SH-SY5Y (cell line): ENCODE measurements around the gene GKN1.

Experiments used
- GATA2 ChIP-seq: IDR thresholded peaks from 2 replicates; pipeline ENCODE4 v1.6.1; 2011; ENCODE audit warnings: mild to moderate bottlenecking, low read depth, low read length
- GATA3 ChIP-seq: IDR thresholded peaks from 2 replicates; pipeline ENCODE4 v1.6.1; 2011; ENCODE audit warnings: low read depth, mild to moderate bottlenecking, low read length, moderate library complexity

- TF ChIP-seq GATA2 (no peak), GATA3 (no peak)
Measured at GRCh38 chr2:69026026-69026425, 51.6 kb downstream of the GKN1 start.
